Occipital lobe (tissue), 2 donors: ENCODE measurements around the gene COPG1. TPM values are rescaled to one million over a fixed set of nuclear protein-coding genes. Genes with fewer than 3 reads are reported as not detected.

Source experiments
- small RNA-seq: library from RNA; depleted of rRNA; stranded (forward); fragments of <200 nt; gene quantifications from one replicate; pipeline ENCODE3, GENCODE V24; 2014
- total RNA-seq: library from RNA; depleted of rRNA; stranded (reverse); fragments of >200 nt; gene quantifications from one replicate; pipeline ENCODE4 v1.2.3, GENCODE V29; 2014

The COPG1 gene
- total RNA-seq, 1 donor from 2014 or later = 117 TPM

Small RNA genes lying within 50 kb of the gene (small RNA-seq; reads per million reads assigned to genes)
- gene MIR6826 (not detected), gene RPS27P12 (not detected)

Other genes starting within 250 kb of the COPG1 start
- gene EFCC1, start 248.3 kb upstream of the COPG1 start, total RNA-seq = 0.94 TPM
- not detected for gene GP9, start 188.8 kb upstream of the COPG1 start, total RNA-seq
- gene RAB43, start 127.8 kb upstream of the COPG1 start, total RNA-seq = 3.3 TPM
- gene ISY1, start 88.5 kb upstream of the COPG1 start, total RNA-seq = 16.8 TPM
- 169 TPM for gene CNBP, start 65.7 kb upstream of the COPG1 start, total RNA-seq
- gene HMCES, start 29.3 kb downstream of the COPG1 start, total RNA-seq = 17.0 TPM
- 0.16 TPM for gene EFCAB12, start 179.0 kb downstream of the COPG1 start, total RNA-seq
- gene MBD4, start 190.3 kb downstream of the COPG1 start, total RNA-seq = 29.0 TPM
- gene IFT122, start 190.6 kb downstream of the COPG1 start, total RNA-seq = 23.7 TPM